ENCODE results near the gene SUMO3.

The SUMO3 gene

DNA sequence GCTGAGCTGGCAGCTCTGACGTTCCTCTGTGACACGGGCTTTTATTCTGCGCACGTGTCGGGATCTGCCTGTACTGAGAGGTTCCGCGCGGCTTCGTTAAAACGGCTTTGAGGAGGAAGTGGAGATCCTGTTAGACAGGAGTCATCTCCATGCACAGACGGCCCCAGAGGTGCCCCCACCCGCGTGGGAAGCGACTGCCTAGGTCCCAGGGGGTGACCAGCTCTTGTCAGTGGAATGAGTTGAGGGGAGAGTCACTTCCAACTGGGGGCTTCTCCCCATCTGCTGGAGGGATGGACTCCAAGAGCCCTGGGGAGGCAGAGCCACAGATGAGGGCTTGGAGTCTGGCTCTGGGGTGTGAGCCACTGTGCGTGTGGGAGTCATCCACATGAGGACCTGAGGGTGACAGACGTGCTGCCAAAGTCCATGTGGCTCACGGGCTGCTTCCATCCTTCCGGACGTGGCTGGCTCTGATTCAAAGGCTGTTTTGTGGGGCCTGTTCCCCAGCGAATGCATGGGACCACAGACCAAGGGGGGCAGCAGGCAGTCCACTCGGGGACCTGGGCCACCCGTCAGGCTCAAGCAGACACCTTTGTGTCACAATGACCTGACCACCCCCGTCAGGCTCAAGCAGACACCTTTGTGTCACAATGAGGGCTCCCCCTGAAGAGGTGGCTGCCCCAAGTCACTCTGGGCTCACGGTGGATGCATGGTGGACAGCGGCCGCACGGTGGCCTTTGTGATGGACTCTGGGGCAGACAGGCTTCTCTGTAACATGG, 28.8 kb upstream of the SUMO3 start:
- WGBS (ENCODE audit: insufficient coverage, insufficient read length): no CpG with 5 or more reads among the region's 27 CpGs

DNA sequence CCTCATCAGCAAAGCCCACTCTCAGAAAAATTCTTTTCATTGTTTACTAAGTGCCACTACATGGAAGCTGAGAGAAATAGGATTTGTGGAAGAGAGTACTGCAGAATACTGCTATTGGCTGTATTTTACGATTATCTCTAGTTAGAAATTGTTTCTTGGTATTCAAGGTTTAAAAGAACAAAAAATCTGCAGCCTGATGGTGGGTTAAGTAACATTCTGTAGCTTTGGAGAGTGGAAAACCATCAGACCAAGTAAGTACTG, 28.3 kb upstream of the SUMO3 start:
- DNase-seq (ENCODE audit: low read depth, low spot score): no peak
- H3K27me3 ChIP-seq (ENCODE audit: control insufficient read depth, insufficient read depth, low read length): no peaks in the 10 kb centered on the region
- H3K4me1 ChIP-seq (ENCODE audit: control insufficient read depth, insufficient read depth, low read length): peaks cover 3% of the 10 kb centered on the region; the same call in 1 of the 2 replicates
- H3K27ac ChIP-seq (ENCODE audit: low read length): no peak overlapping the region
- no CpG with 5 or more reads among the region's 1 CpG for WGBS (ENCODE audit: insufficient coverage, insufficient read length)
- H3K9me3 ChIP-seq (ENCODE audit: control insufficient read depth, insufficient read depth, low read length): no peaks in the 10 kb centered on the region
- no peak overlapping the region for H3K4me3 ChIP-seq (ENCODE audit: low read length)
- H3K36me3 ChIP-seq (ENCODE audit: control insufficient read depth, insufficient read depth, low read length): peaks cover 19% of the 10 kb centered on the region

More for the DNA sequence above, 28.8 kb upstream of the SUMO3 start:
- peaks cover 20% of the 10 kb centered on the region for H3K36me3 ChIP-seq (ENCODE audit: control insufficient read depth, insufficient read depth, low read length)
- no peaks in the 10 kb centered on the region for H3K9me3 ChIP-seq (ENCODE audit: control insufficient read depth, insufficient read depth, low read length)
- DNase-seq (ENCODE audit: low read depth, low spot score): no peak
- no peaks in the 10 kb centered on the region for H3K27me3 ChIP-seq (ENCODE audit: control insufficient read depth, insufficient read depth, low read length)
- H3K27ac ChIP-seq (ENCODE audit: low read length): no peak overlapping the region
- peaks cover 3% of the 10 kb centered on the region; the same call in 1 of the 2 replicates for H3K4me1 ChIP-seq (ENCODE audit: control insufficient read depth, insufficient read depth, low read length)
- H3K4me3 ChIP-seq (ENCODE audit: low read length): no peak overlapping the region

DNA sequence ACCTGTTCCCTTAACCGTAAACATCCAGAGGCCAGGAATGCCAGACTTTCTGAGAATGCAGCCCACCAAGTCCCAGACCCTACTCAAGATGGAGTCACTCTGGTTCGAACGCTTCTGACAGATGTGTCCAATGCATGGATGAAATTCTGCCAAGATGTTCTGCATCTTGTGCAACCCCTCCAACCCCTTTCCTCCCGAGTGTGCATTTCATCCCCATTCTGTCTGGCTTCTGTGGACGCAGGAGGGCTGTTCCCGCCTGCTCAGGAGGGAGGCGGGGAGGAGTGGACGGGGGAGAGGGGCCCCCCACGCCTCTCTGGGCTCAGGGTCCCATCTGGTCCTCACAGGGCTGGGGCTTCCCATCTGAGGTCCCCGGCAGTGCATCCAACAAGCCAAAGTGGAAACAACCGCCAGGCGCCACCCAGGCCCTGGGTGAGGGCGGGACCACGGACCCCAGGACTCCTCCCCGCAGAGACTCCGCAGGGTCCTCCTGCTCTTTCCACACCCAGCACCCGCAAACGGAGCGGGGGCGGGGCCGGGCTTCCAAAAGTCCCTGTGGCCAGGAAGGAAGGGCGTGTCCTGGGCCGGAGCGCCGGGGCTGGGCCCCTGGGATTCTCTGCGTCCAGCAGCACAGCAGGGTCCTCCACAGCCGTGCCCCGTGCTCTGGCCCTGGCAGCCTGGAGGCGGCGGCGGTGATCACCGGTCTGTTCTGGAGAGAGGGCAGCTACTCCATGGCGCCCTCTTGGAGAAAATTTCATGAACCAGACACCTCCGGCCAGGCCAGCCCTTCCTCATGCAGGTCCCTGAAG, 27.8 kb upstream of the SUMO3 start:
- H3K4me1 ChIP-seq (ENCODE audit: control insufficient read depth, insufficient read depth, low read length): peaks cover 3% of the 10 kb centered on the region; the same call in 1 of the 2 replicates
- H3K36me3 ChIP-seq (ENCODE audit: control insufficient read depth, insufficient read depth, low read length): peaks cover 15% of the 10 kb centered on the region
- no peaks in the 10 kb centered on the region for H3K27me3 ChIP-seq (ENCODE audit: control insufficient read depth, insufficient read depth, low read length)
- no peaks in the 10 kb centered on the region for H3K9me3 ChIP-seq (ENCODE audit: control insufficient read depth, insufficient read depth, low read length)
- DNase-seq (ENCODE audit: low read depth, low spot score): peak; percentile 39
- WGBS (ENCODE audit: insufficient coverage, insufficient read length): no CpG with 5 or more reads among the region's 34 CpGs
- H3K27ac ChIP-seq (ENCODE audit: low read length): no peak overlapping the region
- H3K4me3 ChIP-seq (ENCODE audit: low read length): no peak overlapping the region; the same call in 1 of the 2 replicates

DNA sequence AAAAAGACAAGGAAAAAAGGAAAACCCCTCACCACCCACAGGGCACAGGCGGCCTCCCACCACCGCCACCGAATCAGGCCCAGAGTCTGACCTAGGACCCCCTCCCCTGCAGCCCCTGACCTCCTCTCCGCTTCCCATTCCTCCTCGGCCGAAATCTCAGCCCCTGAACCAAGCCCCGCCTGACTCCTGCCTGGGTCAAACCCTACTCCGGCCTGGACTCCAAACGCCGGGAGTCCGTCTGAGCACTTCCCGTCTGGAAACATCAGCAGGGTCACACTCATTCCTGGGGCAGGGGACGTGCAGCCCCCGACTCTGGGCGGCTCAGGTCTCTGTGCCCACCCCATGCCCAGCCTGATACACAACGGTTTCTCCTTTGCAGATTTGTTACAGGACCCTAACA, 26.4 kb upstream of the SUMO3 start:
- Histone ChIP-seq H3K36me3 (ENCODE audit: control insufficient read depth, insufficient read depth, low read length) (peaks cover 6% of the 10 kb centered on the region; the same call in 1 of the 2 replicates), H3K4me1 (ENCODE audit: control insufficient read depth, insufficient read depth, low read length) (peaks cover 3% of the 10 kb centered on the region; the same call in 1 of the 2 replicates), H3K27me3 (ENCODE audit: control insufficient read depth, insufficient read depth, low read length) (no peaks in the 10 kb centered on the region), H3K27ac (ENCODE audit: low read length) (no peak overlapping the region), H3K9me3 (ENCODE audit: control insufficient read depth, insufficient read depth, low read length) (no peaks in the 10 kb centered on the region), H3K4me3 (ENCODE audit: low read length) (no peak overlapping the region)
- DNase-seq (ENCODE audit: low read depth, low spot score): no peak
- WGBS (ENCODE audit: insufficient coverage, insufficient read length): no CpG with 5 or more reads among the region's 16 CpGs

DNA sequence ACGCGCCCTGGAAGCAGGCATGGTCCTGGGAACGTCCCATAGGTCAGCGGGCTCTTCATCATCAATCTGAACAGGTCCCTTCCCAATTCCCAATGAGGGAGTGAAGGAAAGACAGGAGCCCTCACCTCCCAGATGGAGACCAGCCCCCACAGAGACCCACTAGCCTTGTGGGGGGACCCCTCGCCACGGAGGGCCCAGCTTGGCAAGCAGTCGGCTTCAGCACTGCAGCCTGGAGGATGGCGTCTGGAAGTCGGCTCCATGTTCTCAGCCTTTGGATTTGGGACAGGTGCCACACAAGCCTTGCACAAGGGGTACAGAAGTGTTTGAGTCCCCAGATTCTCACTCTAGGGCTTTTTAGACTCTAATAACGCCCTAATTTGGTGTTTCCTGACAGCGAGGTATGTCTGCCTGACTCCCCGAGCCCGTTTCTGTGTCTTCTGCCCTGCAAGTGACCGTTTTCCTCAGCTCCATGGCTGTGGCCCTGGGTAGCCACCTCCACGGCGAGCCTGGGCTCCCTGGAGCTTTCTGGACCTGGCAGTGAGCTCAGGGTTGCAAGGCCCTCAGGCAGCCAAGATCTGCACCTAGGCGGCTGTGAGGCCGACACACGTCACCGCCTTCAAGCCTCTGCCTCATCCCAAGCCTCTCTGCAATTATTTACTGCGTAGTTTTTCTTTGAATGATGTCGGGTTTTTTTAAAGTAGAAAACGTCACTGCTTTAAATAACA, 25.0 kb upstream of the SUMO3 start:
- no CpG with 5 or more reads among the region's 23 CpGs for WGBS (ENCODE audit: insufficient coverage, insufficient read length)
- Histone ChIP-seq H3K9me3 (ENCODE audit: control insufficient read depth, insufficient read depth, low read length) (no peaks in the 10 kb centered on the region), H3K27ac (ENCODE audit: low read length) (no peak overlapping the region), H3K4me3 (ENCODE audit: low read length) (no peak overlapping the region), H3K27me3 (ENCODE audit: control insufficient read depth, insufficient read depth, low read length) (no peaks in the 10 kb centered on the region), H3K4me1 (ENCODE audit: control insufficient read depth, insufficient read depth, low read length) (peaks cover 5% of the 10 kb centered on the region; the same call in 1 of the 2 replicates), H3K36me3 (ENCODE audit: control insufficient read depth, insufficient read depth, low read length) (no peaks in the 10 kb centered on the region)
- DNase-seq (ENCODE audit: low read depth, low spot score): no peak

DNA sequence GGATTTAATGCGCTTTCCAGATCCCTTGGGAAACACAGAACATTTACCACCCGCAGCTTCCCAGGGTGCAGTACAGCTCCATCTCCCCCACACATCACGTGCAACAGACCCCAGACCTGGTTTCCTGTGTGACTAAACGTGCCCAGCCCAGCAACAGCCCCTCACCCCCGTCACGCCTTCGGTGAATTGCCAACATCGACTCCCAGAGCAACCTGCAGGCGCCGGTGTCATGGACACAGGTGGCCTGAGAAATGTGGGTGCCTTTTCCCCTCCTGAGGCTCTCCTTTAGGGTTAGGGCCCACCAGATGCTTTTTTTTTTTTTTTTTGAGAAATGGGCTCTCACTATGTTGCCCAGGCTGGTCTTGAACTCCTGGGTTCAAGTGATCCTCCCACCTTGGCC, 24.2 kb upstream of the SUMO3 start:
- WGBS (ENCODE audit: insufficient coverage, insufficient read length): no CpG with 5 or more reads among the region's 10 CpGs
- Histone ChIP-seq H3K36me3 (ENCODE audit: control insufficient read depth, insufficient read depth, low read length) (no peaks in the 10 kb centered on the region), H3K4me1 (ENCODE audit: control insufficient read depth, insufficient read depth, low read length) (peaks cover 5% of the 10 kb centered on the region; the same call in 1 of the 2 replicates), H3K27me3 (ENCODE audit: control insufficient read depth, insufficient read depth, low read length) (no peaks in the 10 kb centered on the region), H3K27ac (ENCODE audit: low read length) (no peak overlapping the region), H3K9me3 (ENCODE audit: control insufficient read depth, insufficient read depth, low read length) (no peaks in the 10 kb centered on the region), H3K4me3 (ENCODE audit: low read length) (no peak overlapping the region)
- no peak for DNase-seq (ENCODE audit: low read depth, low spot score)

DNA sequence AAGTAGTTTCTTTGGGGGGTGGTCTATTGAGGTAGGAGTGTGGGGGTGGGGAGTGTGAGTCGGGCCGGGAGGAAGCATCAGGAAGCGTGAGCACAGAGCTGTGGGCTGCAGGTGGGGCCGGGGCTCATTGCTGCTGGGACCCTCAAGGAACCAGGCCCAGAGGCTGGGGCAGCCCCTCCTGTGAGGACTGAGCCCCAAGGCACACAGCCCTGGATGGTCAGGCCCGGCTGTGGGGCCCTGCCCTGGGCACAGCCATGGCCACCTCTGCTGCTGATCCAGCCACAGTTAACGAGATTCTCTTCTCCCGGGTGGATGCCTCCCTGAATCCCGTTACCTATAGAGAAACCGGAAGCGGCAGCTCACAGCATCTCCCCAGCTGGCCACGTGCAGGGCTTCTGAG, 22.9 kb upstream of the SUMO3 start:
- no CpG with 5 or more reads among the region's 11 CpGs for WGBS (ENCODE audit: insufficient coverage, insufficient read length)
- H3K27me3 ChIP-seq (ENCODE audit: control insufficient read depth, insufficient read depth, low read length): no peaks in the 10 kb centered on the region
- no peak overlapping the region for H3K4me3 ChIP-seq (ENCODE audit: low read length)
- no peaks in the 10 kb centered on the region for H3K9me3 ChIP-seq (ENCODE audit: control insufficient read depth, insufficient read depth, low read length)
- no peak overlapping the region for H3K27ac ChIP-seq (ENCODE audit: low read length)
- H3K4me1 ChIP-seq (ENCODE audit: control insufficient read depth, insufficient read depth, low read length): peaks cover 3% of the 10 kb centered on the region; the same call in 1 of the 2 replicates
- no peak for DNase-seq (ENCODE audit: low read depth, low spot score)
- H3K36me3 ChIP-seq (ENCODE audit: control insufficient read depth, insufficient read depth, low read length): no peaks in the 10 kb centered on the region

DNA sequence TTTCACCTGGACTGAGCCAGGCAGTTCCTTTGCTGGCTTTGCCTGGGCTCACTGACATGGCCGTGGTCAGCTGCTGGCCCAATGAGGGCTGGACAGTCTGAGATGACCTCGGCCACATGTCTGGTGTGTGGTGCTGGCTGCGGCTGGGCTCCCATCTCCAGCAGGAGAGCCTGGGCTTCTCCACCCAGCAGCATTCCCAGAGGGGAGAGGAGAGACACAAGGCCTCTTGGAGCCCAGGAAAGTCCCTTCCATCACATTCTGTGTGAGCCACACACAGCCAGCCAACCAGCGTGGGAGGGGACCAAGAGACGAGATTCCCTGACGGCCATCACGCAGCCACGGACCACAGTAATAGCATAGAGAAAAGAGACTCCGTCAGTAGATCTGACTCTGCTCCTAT, 21.1 kb upstream of the SUMO3 start:
- WGBS (ENCODE audit: insufficient coverage, insufficient read length): no CpG with 5 or more reads among the region's 9 CpGs
- peaks cover 2% of the 10 kb centered on the region; the same call in 1 of the 2 replicates for H3K4me1 ChIP-seq (ENCODE audit: control insufficient read depth, insufficient read depth, low read length)
- H3K27me3 ChIP-seq (ENCODE audit: control insufficient read depth, insufficient read depth, low read length): no peaks in the 10 kb centered on the region
- no peak overlapping the region for H3K4me3 ChIP-seq (ENCODE audit: low read length)
- DNase-seq (ENCODE audit: low read depth, low spot score): no peak
- no peaks in the 10 kb centered on the region for H3K36me3 ChIP-seq (ENCODE audit: control insufficient read depth, insufficient read depth, low read length)
- H3K9me3 ChIP-seq (ENCODE audit: control insufficient read depth, insufficient read depth, low read length): no peaks in the 10 kb centered on the region
- no peak overlapping the region for H3K27ac ChIP-seq (ENCODE audit: low read length)

DNA sequence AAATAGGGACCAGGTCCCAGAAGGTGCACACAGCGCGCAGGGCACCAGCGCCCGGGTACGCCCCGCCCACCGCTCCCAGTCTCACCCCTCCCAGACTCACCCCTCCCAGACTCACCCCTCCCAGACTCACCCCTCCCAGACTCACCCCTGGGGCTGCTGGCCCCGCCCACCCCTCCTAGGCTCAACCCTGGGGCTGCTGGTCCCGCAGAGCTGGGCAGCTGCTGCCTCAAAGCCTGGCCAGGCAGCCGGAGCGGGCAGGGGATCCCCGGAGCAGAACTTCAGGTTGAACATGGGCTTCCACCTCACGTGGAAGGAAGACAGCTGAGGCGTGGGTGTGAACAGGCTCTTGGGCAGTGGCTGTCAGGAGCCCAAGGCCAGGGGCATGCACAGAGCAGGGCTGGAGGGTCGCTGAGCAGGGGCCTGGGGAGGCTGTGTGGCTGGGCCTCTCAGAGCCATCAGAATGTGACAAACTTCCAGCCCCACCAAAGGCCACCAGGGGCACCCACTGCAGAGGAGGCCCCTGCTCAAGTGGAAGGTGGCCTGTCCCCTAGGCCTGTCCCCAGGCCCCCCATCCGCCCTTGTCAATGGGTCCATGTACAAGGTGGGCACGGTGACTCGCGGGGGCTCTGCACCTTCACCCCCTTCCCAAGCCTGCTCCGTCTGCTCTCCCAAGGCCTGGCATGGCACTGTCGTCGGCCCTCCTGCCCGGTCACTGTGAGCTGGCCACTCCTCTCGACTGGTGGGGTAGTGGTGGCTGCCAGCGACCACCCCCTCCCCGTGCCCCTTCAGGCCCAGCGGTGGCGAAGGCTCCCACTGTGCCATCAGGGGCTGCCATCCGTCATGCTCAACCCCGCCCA, 20.4 kb upstream of the SUMO3 start:
- Histone ChIP-seq H3K4me3 (ENCODE audit: low read length) (no peak overlapping the region), H3K27ac (ENCODE audit: low read length) (no peak overlapping the region), H3K4me1 (ENCODE audit: control insufficient read depth, insufficient read depth, low read length) (peaks cover 2% of the 10 kb centered on the region; the same call in 1 of the 2 replicates), H3K27me3 (ENCODE audit: control insufficient read depth, insufficient read depth, low read length) (no peaks in the 10 kb centered on the region), H3K36me3 (ENCODE audit: control insufficient read depth, insufficient read depth, low read length) (no peaks in the 10 kb centered on the region), H3K9me3 (ENCODE audit: control insufficient read depth, insufficient read depth, low read length) (no peaks in the 10 kb centered on the region)
- no CpG with 5 or more reads among the region's 30 CpGs for WGBS (ENCODE audit: insufficient coverage, insufficient read length)
- no peak for DNase-seq (ENCODE audit: low read depth, low spot score)

Measured in iPS DF 6.9 (cell line).